ENCODE measurements around the gene RTN4RL1. TPM values are rescaled to one million over a fixed set of nuclear protein-coding genes. Genes with fewer than 3 reads are reported as not detected.

The RTN4RL1 gene, protein sequence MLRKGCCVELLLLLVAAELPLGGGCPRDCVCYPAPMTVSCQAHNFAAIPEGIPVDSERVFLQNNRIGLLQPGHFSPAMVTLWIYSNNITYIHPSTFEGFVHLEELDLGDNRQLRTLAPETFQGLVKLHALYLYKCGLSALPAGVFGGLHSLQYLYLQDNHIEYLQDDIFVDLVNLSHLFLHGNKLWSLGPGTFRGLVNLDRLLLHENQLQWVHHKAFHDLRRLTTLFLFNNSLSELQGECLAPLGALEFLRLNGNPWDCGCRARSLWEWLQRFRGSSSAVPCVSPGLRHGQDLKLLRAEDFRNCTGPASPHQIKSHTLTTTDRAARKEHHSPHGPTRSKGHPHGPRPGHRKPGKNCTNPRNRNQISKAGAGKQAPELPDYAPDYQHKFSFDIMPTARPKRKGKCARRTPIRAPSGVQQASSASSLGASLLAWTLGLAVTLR
- 14.3 to 25.4 TPM (median 21.8 TPM) in 5 replicates for total RNA-seq (2022; extraction: Qiagen RNA extraction)

DNA sequence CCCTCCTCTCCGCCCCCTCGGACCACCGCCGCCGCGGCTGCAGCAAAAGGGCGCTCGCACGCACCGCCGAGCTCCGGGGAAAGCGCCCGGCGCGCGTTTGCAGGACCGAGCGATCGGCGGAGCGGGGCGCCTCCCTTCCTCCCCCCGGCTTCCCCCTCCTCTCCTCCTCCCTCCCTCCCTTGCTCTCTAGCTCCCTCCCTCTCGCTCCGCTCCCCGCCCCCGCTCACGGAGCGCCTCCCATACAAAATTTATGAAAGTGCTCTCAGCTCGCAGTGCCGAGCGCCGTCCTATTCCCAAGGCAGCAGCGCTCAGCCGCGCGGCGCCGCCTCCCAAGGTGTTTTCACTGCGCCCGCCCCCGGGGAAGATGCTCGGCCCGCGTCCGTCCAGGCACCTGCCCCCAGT, at the start of gene RTN4RL1:
Gene RTN4RL1, minus strand, starts transcription at position 115 of the 402 bp plus-strand sequence. CDS start 469 bp downstream, outside the sequence.

DNA sequence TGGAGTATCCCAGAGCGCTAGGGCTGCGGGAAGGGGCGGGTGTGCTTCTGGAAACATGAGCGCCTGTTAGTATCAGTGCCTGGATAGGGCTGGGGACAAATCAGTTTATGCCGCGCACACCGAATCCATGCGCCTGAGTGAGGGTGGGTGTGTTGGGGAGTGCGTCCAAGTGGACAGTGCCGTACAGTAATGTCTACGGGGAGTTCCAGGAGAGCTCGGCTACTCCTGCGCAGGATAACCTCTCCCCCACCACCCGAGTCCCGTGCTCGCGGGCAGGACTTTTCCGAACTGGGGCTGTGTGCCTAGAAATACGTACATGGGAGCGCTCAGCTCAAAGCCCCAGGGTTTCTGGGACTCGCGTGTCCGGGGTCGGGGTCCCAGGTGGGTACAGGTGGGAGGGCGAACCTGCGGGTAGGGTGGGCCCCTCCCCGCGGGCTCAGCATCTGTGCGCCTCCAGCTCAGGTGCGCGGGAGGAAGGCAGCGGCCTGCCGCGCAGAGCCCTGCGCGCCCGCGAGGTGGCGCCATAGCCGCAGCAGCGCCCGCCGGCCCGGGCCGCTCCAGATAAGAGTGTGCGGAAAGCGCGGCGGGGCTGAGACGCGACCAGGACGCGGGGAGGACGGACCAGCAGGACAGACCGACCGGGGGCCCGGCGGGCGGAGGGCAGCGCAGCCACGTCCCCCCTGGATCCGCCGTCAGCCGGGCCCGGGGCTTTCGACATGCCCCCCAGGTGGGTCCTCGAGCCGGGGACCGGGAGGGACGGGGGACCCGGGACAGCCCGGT, 29.6 kb upstream of the RTN4RL1 start, which contains the start of gene HIC1:
Gene HIC1, plus strand, starts transcription at position 592 of the 780 bp plus-strand sequence. CDS start 1,588 bp downstream, outside the sequence.

DNA sequence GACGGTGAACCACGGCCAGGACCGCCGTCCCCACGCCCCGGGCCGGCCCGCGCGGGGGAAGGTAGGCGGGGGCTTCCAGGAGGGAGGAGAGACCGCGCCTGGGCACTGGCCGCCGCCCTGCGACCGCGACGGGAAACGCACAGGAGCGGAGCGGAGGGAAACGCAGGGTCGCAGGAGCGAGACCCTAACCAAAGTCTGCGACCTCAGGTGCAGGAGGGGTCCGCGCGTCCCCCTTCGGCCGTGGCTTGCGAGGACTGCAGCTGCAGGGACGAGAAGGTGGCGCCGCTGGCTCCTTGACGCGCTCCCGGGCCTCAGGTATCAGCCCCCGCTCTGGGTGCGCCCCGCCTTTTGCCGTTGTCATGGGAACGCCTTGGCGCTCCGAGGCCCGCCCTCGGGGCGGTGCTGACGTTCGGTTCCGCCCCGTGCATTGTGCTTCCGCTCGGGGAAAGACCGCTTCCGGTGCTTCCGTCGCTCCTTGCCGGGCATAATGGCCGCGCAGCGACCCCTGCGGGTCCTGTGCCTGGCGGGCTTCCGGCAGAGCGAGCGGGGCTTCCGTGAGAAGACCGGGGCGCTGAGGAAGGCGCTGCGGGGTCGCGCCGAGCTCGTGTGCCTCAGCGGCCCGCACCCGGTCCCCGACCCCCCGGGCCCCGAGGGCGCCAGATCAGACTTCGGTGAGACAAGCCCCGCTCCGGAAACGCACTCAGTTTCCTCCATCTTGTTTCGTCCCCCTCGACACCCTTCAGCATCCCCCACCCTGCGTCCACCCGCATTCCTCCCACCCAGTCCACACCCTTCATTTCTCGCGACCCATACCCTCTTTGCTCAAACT, 16.6 kb upstream of the RTN4RL1 start, which contains the start of gene OVCA2:
Gene OVCA2, plus strand, starts transcription at position 462 of the 829 bp plus-strand sequence. Its CDS starts 26 bp downstream, at position 488.

DNA sequence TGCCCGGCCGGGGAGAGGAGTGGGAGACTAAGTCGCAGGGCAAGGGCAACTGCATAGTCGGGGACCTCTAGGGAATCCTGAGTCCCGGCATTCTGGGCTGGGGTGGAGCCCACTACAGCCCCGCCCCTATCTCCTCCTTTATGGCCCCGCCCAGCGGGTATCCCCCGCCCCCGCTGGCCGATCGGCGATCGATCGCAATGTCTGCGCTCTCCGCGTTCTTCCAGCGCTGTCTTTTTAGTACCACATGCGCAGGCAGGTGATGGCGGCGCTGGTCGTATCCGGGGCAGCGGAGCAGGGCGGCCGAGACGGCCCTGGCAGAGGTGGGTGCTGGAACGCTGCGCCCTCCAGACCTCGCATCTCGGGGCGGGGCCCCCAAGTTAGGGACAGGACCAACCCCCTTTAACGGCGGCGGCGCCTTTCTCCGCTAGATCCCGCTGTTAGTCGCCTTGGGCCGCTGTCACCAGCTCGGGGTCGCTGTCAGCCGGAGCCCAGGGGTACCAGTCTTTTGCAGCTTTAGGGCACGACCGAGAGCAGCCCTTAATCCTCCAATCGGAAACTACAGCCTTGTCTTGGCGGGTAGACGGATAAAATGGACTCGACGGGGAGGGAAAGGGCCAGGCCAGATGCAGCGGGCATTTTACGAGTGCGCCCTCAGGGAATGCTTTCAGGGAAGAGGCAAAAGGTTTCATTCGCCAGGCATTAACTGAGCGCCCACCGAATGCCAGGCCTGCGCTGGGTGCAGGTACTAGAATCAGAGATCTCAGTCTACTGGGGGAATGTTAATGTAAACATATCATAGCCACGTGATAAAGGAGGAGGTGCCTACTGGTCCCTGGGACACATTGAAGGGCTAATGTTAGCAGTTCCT, 5.0 kb upstream of the RTN4RL1 start, which contains the start of gene DPH1:
Gene DPH1, plus strand, starts transcription at position 243 of the 868 bp plus-strand sequence. Its CDS starts 17 bp downstream, at position 260.

Other genes with a start within 250 kb of the RTN4RL1 start
- 7.8 to 10.3 TPM (median 9.8 TPM) in 5 replicates for gene SMYD4, start 195.4 kb downstream of the RTN4RL1 start, total RNA-seq (2022; extraction: Qiagen RNA extraction)
- gene RPA1, start 195.3 kb downstream of the RTN4RL1 start, total RNA-seq (2022; extraction: Qiagen RNA extraction): 60.0 to 82.3 TPM (median 70.3 TPM) in 5 replicates
- 37.1 to 47.5 TPM (median 43.8 TPM) in 5 replicates for gene DPH1, start 4.8 kb upstream of the RTN4RL1 start, total RNA-seq (2022; extraction: Qiagen RNA extraction)
- gene OVCA2, start 16.7 kb upstream of the RTN4RL1 start, total RNA-seq (2022; extraction: Qiagen RNA extraction): 55.0 to 85.4 TPM (median 75.7 TPM) in 5 replicates
- gene HIC1, start 29.8 kb upstream of the RTN4RL1 start, total RNA-seq (2022; extraction: Qiagen RNA extraction): 0.56 to 1.8 TPM (median 1.5 TPM) in 5 replicates